Mucosa of rectum (tissue), 2 donors: ENCODE results near the gene NPAP1.
"Not testable (repeated sequence)": the region's sequence is repeated elsewhere in the genome, so short reads cannot be mapped to it uniquely, and the experiment has no call there.

Experiments used
- H3K27ac ChIP-seq, 2 donors: one replicate each; pipeline ENCODE4 v1.7.0; 2013; ENCODE audit warnings: inconsistent platforms in 2 of 2, low read depth in 2 of 2, low read length in 2 of 2
- H3K27me3 ChIP-seq, 2 donors: one replicate each; pipeline ENCODE4 v1.7.0; 2013; ENCODE audit warnings: low read length in 2 of 2; ENCODE audit not compliant: control insufficient read depth in 2 of 2, insufficient read depth in 2 of 2
- H3K36me3 ChIP-seq, 2 donors: one replicate each; pipeline ENCODE4 v1.7.0; 2013; ENCODE audit warnings: low read length in 2 of 2; ENCODE audit not compliant: control insufficient read depth in 2 of 2, insufficient read depth in 2 of 2
- H3K4me1 ChIP-seq, 2 donors: one replicate each; pipeline ENCODE4 v1.7.0; 2013; ENCODE audit warnings: low read length in 2 of 2, mild to moderate bottlenecking in 1 of 2; ENCODE audit not compliant: control insufficient read depth in 2 of 2, insufficient read depth in 2 of 2
- H3K4me3 ChIP-seq, 2 donors: one replicate each; pipeline ENCODE4 v1.7.0; 2013; ENCODE audit warnings: low read length in 2 of 2
- H3K9ac ChIP-seq, 2 donors: one replicate each; pipeline ENCODE4 v1.7.0; 2013; ENCODE audit warnings: low read length in 2 of 2, low read depth in 1 of 2, mild to moderate bottlenecking in 1 of 2
- H3K9me3 ChIP-seq, 2 donors: one replicate each; pipeline ENCODE4 v1.7.0; 2013; ENCODE audit warnings: low read length in 2 of 2; ENCODE audit not compliant: control insufficient read depth in 2 of 2
- donor health status: healthy.
- donor health status: Normal muscosa, but diverticular disease.

Gene NPAP1

DNA sequence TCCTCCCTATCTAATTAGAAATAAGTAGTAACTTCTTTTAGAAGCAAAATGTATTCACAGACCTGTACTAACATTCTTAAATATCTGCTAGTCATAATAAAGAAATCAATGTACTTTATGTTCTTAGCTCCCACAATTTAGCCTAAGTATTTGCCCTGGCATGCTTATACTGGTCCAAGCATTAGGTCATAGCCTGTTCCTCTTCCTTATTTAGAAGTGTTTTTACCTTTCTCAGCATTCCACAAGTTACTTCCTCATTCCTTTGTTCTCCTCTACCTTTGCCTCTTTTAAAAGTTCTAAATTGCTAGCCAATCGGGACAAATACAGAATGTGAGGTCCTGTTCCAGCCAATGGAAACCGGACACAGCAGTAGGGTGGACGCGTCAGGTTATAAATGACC is 7.3 kb downstream of the NPAP1 start:
- H3K9ac ChIP-seq, H3K27me3 ChIP-seq, H3K4me1 ChIP-seq, H3K4me3 ChIP-seq, H3K9me3 ChIP-seq, H3K36me3 ChIP-seq, H3K27ac ChIP-seq: not testable (repeated sequence)

DNA sequence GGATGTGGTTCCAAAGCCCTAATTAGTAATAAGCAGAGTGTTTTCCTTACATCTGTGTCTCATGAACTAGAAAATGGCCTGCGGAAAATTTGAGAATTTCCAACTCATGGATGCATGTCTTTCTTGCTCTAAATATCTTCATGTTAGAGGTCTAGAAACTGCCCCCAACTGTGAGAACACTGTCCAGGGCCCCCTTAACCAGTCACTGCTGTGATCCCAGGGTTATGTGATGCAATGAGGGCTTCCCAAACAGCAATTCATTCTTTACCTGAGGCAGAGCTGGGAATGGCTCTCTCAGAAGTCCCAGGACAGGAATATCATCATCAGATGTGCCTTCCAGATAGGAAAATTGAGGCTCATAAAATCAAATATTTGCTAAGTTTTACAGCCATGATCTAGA is 8.2 kb downstream of the NPAP1 start:
- Histone ChIP-seq H3K9ac (no peak overlapping the region), H3K9me3 (peaks cover 0 to 3% of the 10 kb centered on the region in 2 donors), H3K27me3 (no peaks in the 10 kb centered on the region), H3K27ac (no peak overlapping the region), H3K36me3 (no peaks in the 10 kb centered on the region), H3K4me1 (no peaks in the 10 kb centered on the region), H3K4me3 (no peak overlapping the region)

DNA sequence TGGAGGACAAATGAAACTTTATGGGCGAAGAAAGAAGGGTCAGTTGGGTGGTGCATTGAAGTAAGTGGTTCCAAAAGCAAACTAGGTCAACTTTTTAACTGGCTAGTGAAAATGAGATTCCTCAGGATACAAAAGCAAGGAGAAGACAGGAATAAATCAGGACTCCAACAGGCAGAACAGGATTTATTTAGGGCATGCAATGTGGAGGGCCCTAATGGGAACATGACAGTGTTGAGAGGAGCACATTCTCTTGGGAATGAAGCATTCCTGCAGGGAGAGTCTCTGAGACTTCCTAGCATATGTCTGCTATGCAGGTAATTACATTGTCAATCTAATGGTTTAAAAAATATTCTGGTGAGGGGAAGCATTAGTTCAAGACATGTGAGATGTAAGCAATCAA is 8.7 kb downstream of the NPAP1 start:
- no peak overlapping the region for H3K9ac ChIP-seq
- no peaks in the 10 kb centered on the region for H3K4me1 ChIP-seq
- H3K27ac ChIP-seq, result no peak overlapping the region
- H3K9me3 ChIP-seq, result peaks cover 0 to 3% of the 10 kb centered on the region in 2 donors
- H3K4me3 ChIP-seq, result no peak overlapping the region
- H3K27me3 ChIP-seq, result no peaks in the 10 kb centered on the region
- no peaks in the 10 kb centered on the region for H3K36me3 ChIP-seq

DNA sequence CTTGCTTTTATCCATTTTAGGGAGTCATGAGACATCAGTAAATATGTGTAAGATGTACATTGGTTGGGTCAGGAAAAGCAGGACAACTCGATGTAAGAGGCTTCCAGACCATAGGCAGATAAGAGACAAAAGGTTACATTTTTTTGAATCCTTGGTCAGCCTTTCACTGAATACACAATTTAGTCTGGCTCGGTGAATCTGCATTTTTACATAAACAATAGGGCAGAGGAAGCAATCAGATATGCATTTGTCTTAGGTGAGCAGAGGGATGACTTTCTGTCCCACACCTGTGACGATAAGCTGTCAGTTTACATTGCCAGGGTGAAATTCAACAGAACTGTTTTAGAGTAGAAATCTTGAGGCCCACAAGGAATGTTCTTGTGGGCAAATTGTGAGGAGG is 20.6 kb downstream of the NPAP1 start:
- H3K27me3 ChIP-seq, result no peaks in the 10 kb centered on the region
- no peaks in the 10 kb centered on the region for H3K36me3 ChIP-seq
- no peak overlapping the region for H3K9ac ChIP-seq
- no peaks in the 10 kb centered on the region for H3K4me1 ChIP-seq
- no peak overlapping the region for H3K27ac ChIP-seq
- H3K9me3 ChIP-seq, result no peaks in the 10 kb centered on the region
- H3K4me3 ChIP-seq, result no peak overlapping the region

DNA sequence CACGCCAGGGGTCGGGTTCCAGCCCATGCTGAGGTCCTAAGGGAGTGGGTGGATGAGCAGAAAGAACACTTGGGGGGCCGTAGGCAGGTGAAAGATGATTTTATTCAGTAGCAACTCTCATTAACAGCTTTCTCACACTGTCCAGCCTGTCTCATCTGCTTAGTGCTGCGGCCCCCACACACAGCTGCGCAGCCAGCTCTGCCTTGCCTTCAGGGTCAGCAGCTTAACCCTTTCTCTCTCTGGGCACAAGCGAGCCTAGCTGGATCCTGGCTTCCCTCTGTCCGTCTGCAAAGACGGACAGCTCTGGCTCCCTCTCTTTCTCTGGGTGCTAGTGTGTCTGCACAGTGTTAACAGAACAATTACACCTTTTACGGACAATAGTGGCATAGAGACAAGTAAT is 21.3 kb downstream of the NPAP1 start:
- no peaks in the 10 kb centered on the region for H3K36me3 ChIP-seq
- no peaks in the 10 kb centered on the region for H3K4me1 ChIP-seq

DNA sequence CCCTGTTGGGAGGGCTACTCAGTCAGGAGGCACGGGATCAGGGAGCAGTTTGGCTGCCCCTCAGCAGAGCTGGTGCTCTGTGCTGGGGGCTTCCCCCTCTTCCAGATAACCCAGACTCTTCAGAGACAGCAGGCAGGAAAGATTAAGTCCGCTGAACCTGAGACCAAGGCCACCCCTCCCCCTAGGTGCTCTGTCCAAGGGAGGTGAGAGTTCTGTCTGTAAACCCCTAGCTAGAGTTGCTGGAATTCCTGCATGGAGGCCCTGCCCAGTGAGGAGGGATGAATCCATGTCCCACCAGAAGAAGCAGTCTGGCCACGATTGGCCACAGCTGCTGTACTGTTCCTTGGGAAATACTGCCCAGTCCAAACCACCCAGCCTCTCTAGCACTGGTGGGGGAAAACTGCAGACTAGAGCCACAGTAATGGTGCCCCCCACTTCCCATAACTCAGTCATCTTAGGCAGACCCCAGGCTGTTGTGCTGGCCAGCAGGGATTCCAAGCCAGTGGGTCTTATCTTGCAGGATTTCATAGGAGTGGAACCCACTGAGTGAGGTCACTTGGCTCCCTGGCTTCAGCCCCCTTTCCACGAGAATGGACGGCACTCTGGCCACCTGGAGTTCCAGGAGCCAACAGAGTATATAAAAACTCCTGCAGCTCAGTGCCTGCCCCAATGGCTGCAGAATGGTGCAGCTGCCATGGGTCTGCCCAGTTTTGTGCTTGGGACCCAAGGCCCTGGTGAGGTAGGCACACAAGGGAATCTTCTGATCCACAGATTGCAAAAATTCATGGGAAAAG is 42.9 kb downstream of the NPAP1 start:
- peaks cover 0 to 3% of the 10 kb centered on the region in 2 donors for H3K9me3 ChIP-seq

More for the DNA sequence above, 21.3 kb downstream of the NPAP1 start:
- Histone ChIP-seq H3K9me3 (no peaks in the 10 kb centered on the region), H3K27ac (no peak overlapping the region), H3K4me3 (no peak overlapping the region), H3K27me3 (no peaks in the 10 kb centered on the region), H3K9ac (no peak overlapping the region)

DNA sequence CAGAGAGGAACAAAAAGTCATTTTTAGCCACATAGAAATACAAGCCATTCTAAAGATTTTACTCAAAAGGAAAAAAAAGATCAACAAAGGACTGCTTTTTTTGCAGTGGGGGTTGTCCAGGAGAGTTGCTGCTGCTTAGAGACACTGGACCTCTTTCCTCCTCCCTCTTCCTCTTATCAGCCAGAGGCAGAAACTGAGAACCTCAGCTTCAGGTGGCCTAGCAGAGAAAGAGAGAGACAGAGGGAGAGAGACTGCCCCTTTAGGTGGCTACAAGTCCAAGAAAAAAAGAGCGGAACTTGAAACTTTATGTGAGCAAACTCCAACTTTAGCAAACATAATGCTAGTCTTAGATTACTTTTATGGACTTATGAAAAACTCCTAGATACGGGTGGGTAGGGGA is 54.2 kb downstream of the NPAP1 start:
- Histone ChIP-seq H3K9ac (no peak overlapping the region), H3K4me1 (no peaks in the 10 kb centered on the region), H3K9me3 (peaks cover 0 to 9% of the 10 kb centered on the region in 2 donors)

More for the DNA sequence above, 42.9 kb downstream of the NPAP1 start:
- H3K9ac ChIP-seq, result no peak overlapping the region
- no peaks in the 10 kb centered on the region for H3K27me3 ChIP-seq
- H3K4me3 ChIP-seq, result no peak overlapping the region
- no peak overlapping the region for H3K27ac ChIP-seq
- H3K36me3 ChIP-seq, result no peaks in the 10 kb centered on the region
- no peaks in the 10 kb centered on the region for H3K4me1 ChIP-seq

More for the DNA sequence above, 54.2 kb downstream of the NPAP1 start:
- Histone ChIP-seq H3K4me3 (no peak overlapping the region), H3K27ac (no peak overlapping the region), H3K27me3 (no peaks in the 10 kb centered on the region), H3K36me3 (no peaks in the 10 kb centered on the region)
